NCI-H69 (cell line): Measurements from ENCODE around the gene NPAS3.
"Not testable (repeated sequence)": the region's sequence is repeated elsewhere in the genome, so short reads cannot be mapped to it uniquely, and the experiment has no call there.

Experiments used
- DNase-seq: peaks from one replicate; lab custom pipeline; 2025; lab: John Stamatoyannopoulos, UW

The NPAS3 gene

DNA sequence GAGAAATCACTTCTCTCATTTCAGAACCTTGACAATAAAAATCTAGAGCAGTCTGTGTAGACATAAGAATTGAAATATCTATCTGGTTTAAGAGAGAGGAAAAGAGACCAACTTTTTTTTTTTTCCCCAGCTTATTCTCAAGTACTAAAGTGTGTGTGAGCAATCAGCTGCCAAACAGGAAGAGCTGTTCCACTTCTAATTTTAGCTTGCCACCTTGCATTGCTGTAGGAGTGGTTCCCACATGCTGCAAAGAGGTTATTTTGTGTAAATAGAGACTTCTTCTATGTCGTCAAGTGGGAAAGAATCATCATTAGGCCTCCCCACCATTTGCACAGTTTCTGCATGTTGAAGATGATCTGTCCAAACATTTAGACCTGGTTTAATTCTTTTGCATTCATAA, 142.6 kb downstream of the NPAS3 start:
- DNase-seq, result no peak

GRCh38 chr14:33085799-33086198, 147.1 kb downstream of the NPAS3 start:
- no peak for DNase-seq

DNA sequence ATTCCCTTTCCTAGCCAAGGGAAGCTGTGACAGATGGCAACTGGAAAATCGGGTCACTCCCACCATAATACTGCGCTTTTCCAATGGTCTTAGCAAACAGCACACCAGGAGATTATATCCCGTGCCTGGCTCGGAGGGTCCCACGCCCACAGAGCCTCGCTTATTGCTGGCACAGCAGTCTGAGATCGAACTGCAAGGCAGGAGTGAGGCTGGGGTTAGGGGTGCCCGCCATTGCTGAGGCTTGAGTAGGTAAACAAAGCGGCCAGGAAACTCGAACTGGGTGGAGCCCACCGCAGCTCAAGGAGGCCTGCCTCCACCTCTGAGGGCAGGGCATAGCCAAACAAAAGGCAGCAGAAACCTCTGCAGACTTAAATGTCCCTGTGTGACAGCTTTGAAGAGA, 149.6 kb downstream of the NPAS3 start:
- DNase-seq, result not testable (repeated sequence)

DNA sequence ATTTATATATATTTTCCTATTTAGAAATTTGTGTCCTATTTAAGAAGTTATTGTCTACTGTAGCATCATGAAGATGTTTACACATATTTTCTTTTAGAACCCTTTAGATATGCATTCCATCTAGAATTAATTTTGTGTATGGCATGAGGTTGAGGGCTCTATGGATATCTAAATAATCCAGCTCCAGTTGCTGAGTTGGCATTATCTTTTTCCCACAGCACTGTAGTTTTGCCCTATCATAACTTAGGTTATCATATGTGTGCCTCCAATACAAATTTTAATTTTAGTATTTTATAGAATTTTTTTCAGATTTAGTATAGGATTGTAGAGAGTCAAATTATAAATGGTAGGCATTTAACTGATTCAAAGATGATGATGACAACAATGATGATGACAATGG, 159.3 kb downstream of the NPAS3 start:
- DNase-seq, result no peak

GRCh38 chr14:33103489-33103888, 164.8 kb downstream of the NPAS3 start:
- DNase-seq, result no peak

GRCh38 chr14:33103966-33104365, 165.3 kb downstream of the NPAS3 start:
- no peak for DNase-seq

GRCh38 chr14:33110737-33111443, 172.2 kb downstream of the NPAS3 start:
- DNase-seq, result no peak

DNA sequence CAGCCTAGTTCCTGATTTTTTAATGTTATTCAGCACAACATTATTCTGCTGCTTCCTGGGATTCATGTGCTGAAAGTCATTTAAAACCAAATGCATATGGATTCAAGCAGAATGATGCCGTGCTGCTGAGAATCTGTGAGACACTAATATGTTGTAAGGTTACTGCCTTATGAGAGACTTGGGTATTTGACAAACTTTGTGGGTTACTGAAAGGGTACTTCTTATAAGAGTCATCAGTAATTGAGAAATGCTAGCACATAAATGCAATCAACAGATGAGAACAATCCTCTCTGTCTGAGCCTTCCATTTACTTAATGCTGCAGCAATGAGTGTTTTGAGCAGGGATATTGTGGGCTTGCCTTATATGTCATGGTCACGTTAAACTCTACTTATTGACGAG, 175.7 kb downstream of the NPAS3 start:
- DNase-seq, result no peak

DNA sequence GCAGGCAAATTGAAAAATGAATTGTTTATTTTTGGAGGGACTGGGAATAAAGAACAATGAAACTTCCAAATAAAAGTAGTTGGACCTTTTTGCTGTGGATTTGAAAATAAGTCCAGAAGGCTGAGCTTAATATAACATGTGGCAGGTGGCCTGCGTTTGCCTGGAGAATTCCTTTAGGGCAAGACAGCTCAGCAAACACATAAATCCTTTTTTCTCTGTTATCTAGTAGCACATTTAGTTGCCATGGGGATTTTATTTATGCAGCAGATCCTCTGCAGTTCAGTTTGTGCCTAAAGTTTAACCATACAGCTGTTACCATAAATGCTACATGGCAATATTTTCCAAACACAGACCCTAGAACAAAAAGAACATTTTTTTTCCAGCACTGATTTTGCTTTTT, 180.0 kb downstream of the NPAS3 start:
- peak; percentile 89 for DNase-seq

GRCh38 chr14:33120341-33120740, 181.7 kb downstream of the NPAS3 start:
- DNase-seq, result no peak

DNA sequence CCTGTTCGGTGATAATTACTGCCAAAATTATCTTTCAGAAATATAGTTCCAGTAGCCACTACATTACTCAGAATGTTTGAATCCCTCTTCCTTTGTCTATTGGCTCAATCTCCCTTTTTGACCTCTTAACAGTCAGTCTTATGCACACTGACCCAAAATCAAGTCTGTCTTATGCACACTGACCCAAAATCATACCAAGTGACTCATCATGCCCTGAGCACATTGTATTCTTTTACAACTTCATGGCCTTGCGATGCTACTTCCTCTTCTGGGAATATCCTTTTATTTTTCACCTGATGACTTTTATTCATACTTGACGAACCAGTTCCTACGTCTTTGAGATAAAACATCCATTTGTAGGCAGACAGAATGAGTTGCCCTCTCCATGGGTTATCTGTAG, 182.3 kb downstream of the NPAS3 start:
- DNase-seq, result no peak

DNA sequence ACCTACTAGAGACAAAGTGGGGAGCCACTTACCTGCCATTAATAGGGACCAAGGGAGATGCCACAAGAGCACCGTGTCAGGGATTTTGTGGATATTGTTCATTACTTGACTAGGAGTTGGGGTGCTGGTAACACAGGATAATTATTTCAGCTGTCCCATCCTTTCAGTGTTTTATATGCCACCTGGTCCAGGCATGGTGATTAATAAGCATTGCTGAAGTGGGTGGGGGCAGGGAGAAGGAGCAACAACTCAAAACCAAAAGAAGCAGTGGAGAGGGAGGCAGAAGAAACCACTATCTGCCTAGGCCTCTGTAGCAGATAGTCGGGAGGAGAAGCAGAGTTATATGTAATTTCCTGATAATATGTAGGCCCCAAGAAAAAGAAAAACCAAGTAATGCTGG, 184.6 kb downstream of the NPAS3 start:
- DNase-seq, result no peak

DNA sequence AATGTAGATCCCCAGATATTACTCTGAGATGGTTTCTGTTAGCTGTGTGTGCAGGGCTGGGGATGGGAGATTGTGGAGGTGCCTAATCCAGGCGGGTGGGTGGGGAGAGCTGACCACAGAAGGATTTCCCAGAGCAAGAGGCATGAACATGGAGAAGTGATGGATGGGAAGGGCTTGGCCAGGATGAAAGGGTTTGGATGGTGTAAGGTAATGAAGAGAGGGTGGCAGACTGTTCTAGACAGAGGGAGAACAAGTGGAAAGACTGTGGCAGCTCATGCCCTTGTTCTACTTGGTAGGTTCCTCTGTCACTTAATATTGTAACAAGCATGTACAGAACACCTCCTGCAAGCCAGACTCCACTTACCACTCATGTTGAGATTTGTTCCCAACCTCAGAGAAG, 187.8 kb downstream of the NPAS3 start:
- peak; percentile 8 for DNase-seq

DNA sequence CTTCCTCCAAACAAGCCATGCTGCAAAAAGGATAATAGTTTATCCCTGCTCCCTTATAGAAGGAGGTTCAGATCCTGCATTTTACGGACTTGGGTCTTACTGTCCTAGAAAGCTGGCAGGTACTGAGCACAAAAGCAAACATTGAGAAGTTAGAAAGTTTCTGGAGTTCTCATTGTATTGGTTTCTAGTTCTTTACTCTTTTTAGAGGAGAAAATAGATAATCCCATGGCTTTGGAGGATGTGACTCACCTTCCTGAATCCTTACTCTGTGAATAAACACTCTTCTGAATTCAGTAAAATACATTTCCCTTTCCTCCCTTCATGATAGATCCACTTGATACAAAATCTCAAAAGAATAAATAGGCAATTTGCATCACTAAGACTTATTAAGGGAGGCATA, 188.9 kb downstream of the NPAS3 start:
- DNase-seq, result peak; percentile 13

GRCh38 chr14:33131801-33132200, 193.1 kb downstream of the NPAS3 start:
- no peak for DNase-seq

DNA sequence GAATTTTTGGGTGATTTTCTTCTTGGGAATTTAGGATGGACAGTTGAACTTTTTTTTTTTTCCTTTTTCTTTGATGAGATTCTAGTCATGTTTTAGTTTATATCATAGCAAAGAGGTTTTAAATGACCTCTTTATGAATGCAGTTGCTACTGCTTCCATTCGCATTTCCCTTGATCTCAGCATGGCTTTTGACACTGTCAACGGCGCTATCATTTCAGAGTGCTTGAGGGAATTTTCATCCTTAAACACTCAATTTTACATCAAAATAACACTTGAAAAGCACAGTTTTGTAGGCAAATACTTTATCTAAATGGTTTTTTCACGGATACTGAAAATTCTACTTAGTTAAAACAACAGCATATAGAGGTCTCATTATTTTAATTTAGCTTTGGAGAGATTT, 195.5 kb downstream of the NPAS3 start:
- no peak for DNase-seq

DNA sequence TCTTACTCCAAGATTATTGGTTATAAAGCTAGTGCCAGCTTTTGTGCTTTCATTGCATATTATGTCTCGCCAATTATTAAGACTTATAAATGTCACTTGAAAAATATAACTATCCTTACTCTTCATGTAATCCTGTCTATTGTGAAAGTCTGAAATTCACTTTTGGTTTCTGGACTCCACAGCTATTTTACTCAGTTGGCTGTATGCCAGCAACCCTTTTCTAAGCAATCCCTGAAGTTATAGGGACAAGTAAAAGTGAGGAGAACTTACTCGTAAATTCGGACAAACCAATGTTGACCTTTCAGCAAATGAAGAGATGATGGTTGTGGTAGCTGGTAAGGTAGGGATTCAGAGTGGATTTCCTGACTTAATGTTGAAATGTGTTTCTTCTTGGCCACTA, 196.3 kb downstream of the NPAS3 start:
- no peak for DNase-seq

DNA sequence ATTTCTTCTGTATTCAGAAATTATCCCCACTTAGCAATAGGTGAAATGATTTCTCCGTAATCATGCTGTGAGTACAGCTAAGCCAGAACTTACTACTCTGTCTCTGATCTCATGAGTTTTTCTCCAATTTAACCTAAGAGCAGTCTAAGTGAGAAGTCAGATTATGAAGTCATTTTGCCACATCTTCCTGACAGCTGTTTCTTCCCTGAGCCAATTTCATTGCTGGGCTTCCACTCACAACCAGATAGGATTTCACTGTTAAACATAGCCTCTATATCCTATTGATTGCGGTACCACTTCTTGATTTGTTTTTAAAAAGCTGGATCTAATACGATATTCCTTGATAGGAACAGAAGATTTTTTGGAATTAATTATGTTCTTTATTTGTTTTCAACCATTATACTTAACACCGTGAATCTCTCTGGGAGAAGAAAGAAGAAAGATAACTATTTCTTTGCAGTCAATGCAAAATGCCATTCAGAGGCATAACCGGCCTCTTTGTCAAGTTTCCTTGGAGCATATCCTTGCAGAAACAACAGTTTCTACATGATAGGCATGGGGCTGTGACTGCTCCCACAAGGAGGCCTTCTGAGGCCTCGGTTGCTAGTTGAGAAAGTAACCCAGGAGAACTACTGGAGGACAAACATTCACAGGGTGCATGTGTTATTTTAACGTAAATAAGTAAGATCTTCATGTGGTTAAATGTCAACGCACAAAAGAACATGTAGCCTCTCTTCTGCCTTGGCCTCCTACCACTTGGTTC, 212.2 kb downstream of the NPAS3 start:
- DNase-seq, result no peak

GRCh38 chr14:33163109-33163508, 224.4 kb downstream of the NPAS3 start:
- peak; percentile 43 for DNase-seq

DNA sequence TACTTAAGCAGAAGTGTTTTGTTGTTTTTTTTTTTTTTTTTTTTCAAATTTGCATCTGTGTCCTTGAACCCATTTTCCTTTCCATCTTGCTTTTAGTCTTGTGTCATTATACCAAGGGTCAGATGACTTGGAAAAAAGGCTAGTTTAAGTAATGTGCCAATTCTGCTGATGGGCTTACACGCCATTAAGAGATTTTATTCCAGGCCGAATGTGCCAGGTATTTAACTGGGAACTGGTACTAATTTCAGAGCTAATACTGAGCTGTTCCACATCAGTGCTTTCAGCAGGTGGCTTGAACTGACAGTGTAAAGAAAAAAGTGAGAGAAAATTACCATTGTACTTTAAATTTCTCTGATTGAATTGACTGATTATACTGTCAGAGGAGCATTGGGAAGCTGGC, 224.9 kb downstream of the NPAS3 start:
- DNase-seq, result peak; percentile 64

DNA sequence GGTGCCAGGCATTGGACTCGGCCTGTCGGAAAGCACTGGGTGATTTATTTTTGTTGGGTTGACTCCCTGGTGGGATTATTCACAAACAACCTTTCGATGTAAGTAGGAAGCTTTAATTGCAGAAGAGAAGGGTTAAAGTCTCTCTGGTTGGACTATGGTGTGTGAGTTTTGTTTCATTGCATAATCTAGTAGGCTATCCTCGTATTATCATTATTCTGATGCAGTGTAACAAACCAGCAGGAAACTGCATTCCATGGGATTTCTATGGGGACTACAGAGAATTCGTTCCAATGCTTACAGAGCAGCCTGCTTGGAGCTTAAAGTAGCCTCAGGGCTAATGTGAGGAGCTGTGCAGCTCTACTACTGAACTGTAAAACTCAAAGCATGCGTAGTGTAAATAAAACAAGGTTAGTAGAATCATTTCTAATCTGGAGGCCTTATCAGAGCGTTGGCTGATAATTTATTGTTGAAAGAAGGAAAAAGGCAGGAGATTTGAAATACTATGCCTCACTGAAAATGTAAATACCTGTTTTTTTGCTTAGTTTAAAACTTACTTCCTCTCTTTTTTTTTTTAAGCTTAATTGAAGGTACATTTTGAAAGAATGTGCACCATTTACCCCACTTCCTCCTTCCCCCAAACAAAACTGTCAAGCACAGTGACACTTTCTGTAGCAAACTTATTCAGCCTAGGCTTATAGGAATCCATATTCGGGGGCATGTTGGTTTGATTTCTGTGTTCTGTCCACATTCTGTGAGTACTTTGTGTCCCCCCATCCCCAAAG, 226.7 kb downstream of the NPAS3 start:
- peak; percentile 76 for DNase-seq

GRCh38 chr14:33165926-33166289, 227.2 kb downstream of the NPAS3 start:
- DNase-seq, result no peak

- no peak for DNase-seq
These were observed 237.3 kb downstream of the NPAS3 start for GRCh38 chr14:33175951-33176350.
